Ammon's horn (tissue), 1 donor: ENCODE results near the gene SAPCD2.

ENCODE experiments used
- DNase-seq: peaks from one replicate; pipeline ENCODE4 v3.0.0-alpha.2; 2016; ENCODE audit warnings: low spot score

Gene SAPCD2

GRCh38 chr9:137030538-137031527, 39.5 kb downstream of the SAPCD2 start:
- DNase-seq = peak; percentile 35

GRCh38 chr9:137030006-137030405, 40.4 kb downstream of the SAPCD2 start:
- DNase-seq = no peak

- peak; percentile 86 for DNase-seq
Measured at GRCh38 chr9:137029058-137029936, 41.1 kb downstream of the SAPCD2 start.

- DNase-seq = peak; percentile 81
Measured at GRCh38 chr9:137028263-137029057, 41.9 kb downstream of the SAPCD2 start.

- DNase-seq = no peak
Measured at GRCh38 chr9:137027369-137028262, 42.7 kb downstream of the SAPCD2 start, which contains the start of gene ABCA2. ABCA2 (minus strand) TSS chr9:137028237; CDS start chr9:137028140, 97 bp downstream.

- no peak for DNase-seq
Measured at GRCh38 chr9:137026828-137027227, 43.5 kb downstream of the SAPCD2 start.

- no peak for DNase-seq
Measured at GRCh38 chr9:137026384-137026783, 44.0 kb downstream of the SAPCD2 start.

GRCh38 chr9:137025517-137025966, 44.8 kb downstream of the SAPCD2 start:
- peak; percentile 99 for DNase-seq

GRCh38 chr9:137023583-137023991, 46.8 kb downstream of the SAPCD2 start:
- peak; percentile 84 for DNase-seq

GRCh38 chr9:137023157-137023556, 47.2 kb downstream of the SAPCD2 start:
- no peak for DNase-seq

- no peak for DNase-seq
Measured at GRCh38 chr9:137022662-137023008, 47.7 kb downstream of the SAPCD2 start.

- peak; percentile 96 for DNase-seq
Measured at GRCh38 chr9:137021979-137022661, 48.2 kb downstream of the SAPCD2 start.

GRCh38 chr9:137021568-137021978, 48.8 kb downstream of the SAPCD2 start:
- no peak for DNase-seq

GRCh38 chr9:137020771-137021567, 49.4 kb downstream of the SAPCD2 start:
- DNase-seq = no peak

GRCh38 chr9:137019891-137020683, 50.3 kb downstream of the SAPCD2 start:
- no peak for DNase-seq

GRCh38 chr9:137018761-137019559, 51.4 kb downstream of the SAPCD2 start:
- DNase-seq = no peak

- DNase-seq = no peak
Measured at GRCh38 chr9:137017791-137018497, 52.4 kb downstream of the SAPCD2 start.
